Heart right ventricle (tissue), 16 donors: ENCODE data around the gene LRRN4CL. TPM values are rescaled to one million over a fixed set of nuclear protein-coding genes. Genes with fewer than 3 reads are reported as not detected.

ENCODE experiments used
- ATAC-seq, 8 donors: fragments of 200-7000 bp; cut with Tn5 transposase; one replicate each; pipeline ENCODE4 v1.9.1; 2020; ENCODE audit warnings: mild to moderate bottlenecking in 8 of 8, moderate library complexity in 8 of 8, moderate number of reproducible peaks in 1 of 8
- DNase-seq, 2 donors: peaks; one replicate each; pipeline ENCODE4 v3.0.0-alpha.2; 2020
- H3K27ac ChIP-seq, 10 donors: fragments of 200-600 bp; sonication (generic) in 2 of 10; one replicate each; pipeline versions ENCODE4 v1.5.0 to v1.8.0; 2020 to 2022; ENCODE audit warnings: mild to moderate bottlenecking in 3 of 10
- H3K27me3 ChIP-seq, 7 donors: fragments of 200-600 bp; one replicate each; pipeline ENCODE4 v1.8.0; 2021 to 2022; ENCODE audit warnings: mild to moderate bottlenecking in 2 of 7
- H3K36me3 ChIP-seq, 9 donors: fragments of 200-600 bp; sonication (generic) in 1 of 9; one replicate each; pipeline versions ENCODE4 v1.5.0 to v1.8.0; 2020 to 2022; ENCODE audit warnings: mild to moderate bottlenecking in 2 of 9
- H3K4me1 ChIP-seq, 9 donors: fragments of 200-600 bp; sonication (generic) in 1 of 9; one replicate each; pipeline versions ENCODE4 v1.5.0 to v1.8.0; 2020 to 2022; ENCODE audit warnings: mild to moderate bottlenecking in 4 of 9
- H3K4me3 ChIP-seq, 10 donors: fragments of 200-600 bp; sonication (generic) in 2 of 10; one replicate each; pipeline versions ENCODE4 v1.5.0 to v1.8.0; 2020 to 2022; ENCODE audit warnings: mild to moderate bottlenecking in 7 of 10, moderate library complexity in 2 of 10
- H3K9me3 ChIP-seq, 11 donors: fragments of 200-600 bp in 10 of 11; sonication (generic) in 2 of 11; one replicate each; pipeline versions ENCODE4 v1.5.0 to v1.8.0; 2013 to 2022; ENCODE audit warnings: mild to moderate bottlenecking in 2 of 11, control low read depth in 1 of 11, moderate library complexity in 1 of 11
- CTCF ChIP-seq, 9 donors: fragments of 200-600 bp; sonication (generic) in 2 of 9; IDR thresholded peaks; one replicate each; pipeline versions ENCODE4 v1.5.0 to v1.8.0; 2021 to 2022; ENCODE audit warnings: antibody characterized with exemption in 9 of 9, mild to moderate bottlenecking in 5 of 9, moderate library complexity in 1 of 9
- WGBS, 2 donors: extraction: QIAGEN DNeasy Blood & Tissue Kit; methylation state at CpG; one replicate each; pipeline ENCODE4 v1.1.7; 2013; ENCODE audit warnings: inconsistent platforms in 1 of 2; 5-methylcytosine and 5-hydroxymethylcytosine counted together
- intact Hi-C, 10 donors: fragments of 100-400 bp; cut with DNase I; formaldehyde crosslinking; loops; one replicate each; pipeline versions ENCODE4 v1.11.1 to v1.14.2; 2022
- polyA plus RNA-seq, 2 donors: library from polyadenylated mRNA; stranded (reverse); fragments of 200-250 nt; gene quantifications; one replicate each; pipeline ENCODE4 v1.2.3, GENCODE V29; 2013
- total RNA-seq, 10 donors: library from RNA; stranded (reverse); fragmentation: NEBNext Ultra II Directional in 3 of 10; extraction: Animal tissue kit (Norgen Biotek cat#: 25700) in 3 of 10; gene quantifications; one replicate each; pipeline versions ENCODE4 v1.2.1 to v1.2.4, GENCODE V29; 2021 to 2023
- donor health status: Arrhythmogenic right ventricular cardiomyopathy.
- donor health status: ischemic (EF 13 %, LVEDD 7.1; RV severe dilation, severe dysfunction).
- donor health status: healthy with polysubstance abuse.
- donor health status: DM: no; HTN: yes; CAD: no.
- donor health status: DM: no; HTN: no; CAD: no.
- donor health status: ischemic (EF 25% LVEDD 6.9; RV normal size, moderate dysfunction).
- donor health status: ischemic (EF 25% LVEDD 5.7; RV mildly dilated, moderate dysfunction).
- donor health status: healthy.
- donor health status: DM: yes; HTN: yes; CAD: no.
- donor health status: Ischemic cardiomyopathy.
- donor health status: ischemic (EF 35%, LVEDD 5.7; RV mildly dilated, moderate dysfunction).
- donor health status: nonischemic (EF 11% LVEDD 7.7; RV severe dilation, severe dysfunction).
- donor health status: DM: yes; HTN: yes; CAD: no.
- donor health status: PGD.
- donor health status: ischemic (EF 29% LVEDD 5.4; RV normal size, mild dysfunction).
- donor health status: nonischemic (EF 23%, LVEDD 6.1; RV moderate dilation, normal function).

LRRN4CL gene
- total and polyA plus RNA-seq, 12 donors = 1.9 to 9.5 (median 2.6) TPM

- intact Hi-C loops = loop anchor here in 3 of 10 donors (2.0 to 5.0 kb wide), 4 partner anchors 17 to 133 kb away; partner anchors contain the start of genes LBHD1 (in 2 of the 3), UQCC3 (in 2 of the 3), C11orf98 (in 1 of the 3) and CSKMT (in 1 of the 3)
- peak overlapping the region; percentile 89 to 100 (median 98) for H3K27ac ChIP-seq
- TF ChIP-seq CTCF (IDR thresholded peaks at IDR 0.05) = peak in 5 of 9 donors; percentile 15 to 46 (median 27)
- peaks cover 0 to 44% (median 14%) of the 10 kb centered on the region in 9 donors for H3K36me3 ChIP-seq
- DNase-seq = peak; percentile 95 to 99
- peak; percentile 80 to 92 (median 87) for ATAC-seq
- peak overlapping the region; percentile 47 to 75 (median 68) for H3K4me3 ChIP-seq
- H3K4me1 ChIP-seq = peaks cover 26 to 73% (median 49%) of the 10 kb centered on the region in 9 donors
- H3K27me3 ChIP-seq = no peaks in the 10 kb centered on the region
- WGBS, 2 donors = 1% methylated on average over 47 of the region's 47 CpGs
- H3K9me3 ChIP-seq = no peaks in the 10 kb centered on the region
These were observed 20.1 kb upstream of the LRRN4CL start for GRCh38 chr11:62709247-62710000.

- WGBS, 2 donors = 4% methylated on average over 7 of the region's 7 CpGs
- no peaks in the 10 kb centered on the region for H3K9me3 ChIP-seq
- ATAC-seq (peak in 3 of 8 donors; percentile 1 to 8 (median 1)), DNase-seq (no peak)
- H3K27me3 ChIP-seq = no peaks in the 10 kb centered on the region
- peak overlapping the region; percentile 44 to 100 (median 98) for H3K27ac ChIP-seq
- peaks cover 26 to 73% (median 48%) of the 10 kb centered on the region in 9 donors for H3K4me1 ChIP-seq
- no peak for TF ChIP-seq CTCF (IDR thresholded peaks at IDR 0.05)
- H3K36me3 ChIP-seq = peaks cover 0 to 38% (median 11%) of the 10 kb centered on the region in 9 donors
- intact Hi-C loops = loop anchor here in 3 of 10 donors (2.0 to 5.0 kb wide), 4 partner anchors 18 to 134 kb away; partner anchors contain the start of genes LBHD1 (in 2 of the 3), UQCC3 (in 2 of the 3), C11orf98 (in 1 of the 3) and CSKMT (in 1 of the 3)
- peak overlapping the region; percentile 43 to 75 (median 68) for H3K4me3 ChIP-seq
These were observed 19.5 kb upstream of the LRRN4CL start for GRCh38 chr11:62708793-62709192.

- DNase-seq (no peak), ATAC-seq (peak in 1 of 8 donors; percentile 0)
- Histone ChIP-seq H3K4me1 (peaks cover 26 to 73% (median 45%) of the 10 kb centered on the region in 9 donors), H3K27me3 (no peaks in the 10 kb centered on the region), H3K9me3 (no peaks in the 10 kb centered on the region), H3K36me3 (peaks cover 0 to 34% (median 7%) of the 10 kb centered on the region in 9 donors), H3K4me3 (peak overlapping the region in 8 of 10 donors; percentile 47 to 75 (median 70)), H3K27ac (peak overlapping the region in 8 of 10 donors; percentile 22 to 100 (median 98))
- 66 to 74% methylated on average over 5 of the region's 5 CpGs for WGBS, 2 donors
- TF ChIP-seq CTCF (IDR thresholded peaks at IDR 0.05) = no peak
- intact Hi-C loops = loop anchor here in 3 of 10 donors (2.0 to 5.0 kb wide), 4 partner anchors 18 to 134 kb away; partner anchors contain the start of genes LBHD1 (in 2 of the 3), UQCC3 (in 2 of the 3), C11orf98 (in 1 of the 3) and CSKMT (in 1 of the 3)
These were observed 19.1 kb upstream of the LRRN4CL start for GRCh38 chr11:62708392-62708791.

GRCh38 chr11:62707277-62707861, 18.0 kb upstream of the LRRN4CL start, which contains the start of the genes BSCL2 and GNG3:
BSCL2 (minus strand) TSS chr11:62707424; CDS start chr11:62707195, 229 bp downstream.
GNG3 (plus strand) TSS chr11:62707676; CDS start chr11:62708296, 620 bp downstream.
- ATAC-seq = no peak
- intact Hi-C loops = loop anchor here in 3 of 10 donors (5.0 kb wide), 3 partner anchors 35 to 135 kb away; partner anchors contain the start of genes LBHD1 (in 2 of the 3), UQCC3 (in 2 of the 3), C11orf98 (in 1 of the 3) and CSKMT (in 1 of the 3)
- peaks cover 0 to 26% (median 3%) of the 10 kb centered on the region in 9 donors for H3K36me3 ChIP-seq
- peak within 1 kb of the TSS; percentile 42 to 90 (median 72) for H3K4me3 ChIP-seq
- WGBS, 2 donors = 70 to 83% methylated on average over 10 of the region's 10 CpGs
- DNase-seq = no peak
- H3K9me3 ChIP-seq = no peaks in the 10 kb centered on the region
- TF ChIP-seq CTCF (IDR thresholded peaks at IDR 0.05) = no peak
- H3K4me1 ChIP-seq = peaks cover 23 to 64% (median 40%) of the 10 kb centered on the region in 9 donors
- peak within 1 kb of the TSS; percentile 63 to 100 (median 96) for H3K27ac ChIP-seq
- no peaks in the 10 kb centered on the region for H3K27me3 ChIP-seq
